Measurements from ENCODE around the gene RASA1.
"Not testable (repeated sequence)": the region's sequence is repeated elsewhere in the genome, so short reads cannot be mapped to it uniquely, and the experiment has no call there.

RASA1 gene

GRCh38 chr5:87287266-87287665 lies 19.6 kb downstream of the RASA1 start:
- not testable (repeated sequence) for FAIRE-seq

- FAIRE-seq: no peak
Measured at GRCh38 chr5:87298692-87299362, 31.1 kb downstream of the RASA1 start.

GRCh38 chr5:87300176-87300575 lies 32.5 kb downstream of the RASA1 start:
- no peak for FAIRE-seq

- FAIRE-seq: no peak
Measured at GRCh38 chr5:87300744-87301143, 33.1 kb downstream of the RASA1 start.

GRCh38 chr5:87302061-87302460 lies 34.4 kb downstream of the RASA1 start:
- FAIRE-seq: no peak

- no peak for FAIRE-seq
Measured at GRCh38 chr5:87303324-87303723, 35.6 kb downstream of the RASA1 start.

- not testable (repeated sequence) for FAIRE-seq
Measured at GRCh38 chr5:87306090-87306489, 38.4 kb downstream of the RASA1 start.

- no peak for FAIRE-seq
Measured at GRCh38 chr5:87307796-87308423, 40.2 kb downstream of the RASA1 start.

GRCh38 chr5:87311405-87312279 lies 44.0 kb downstream of the RASA1 start:
- FAIRE-seq: no peak

GRCh38 chr5:87313216-87313615 lies 45.5 kb downstream of the RASA1 start:
- no peak for FAIRE-seq

GRCh38 chr5:87319469-87319868 lies 51.8 kb downstream of the RASA1 start:
- FAIRE-seq: no peak

- no peak for FAIRE-seq
Measured at GRCh38 chr5:87321605-87322004, 53.9 kb downstream of the RASA1 start.

- no peak for FAIRE-seq
Measured at GRCh38 chr5:87322381-87322780, 54.7 kb downstream of the RASA1 start.

- FAIRE-seq: no peak
Measured at GRCh38 chr5:87327998-87328397, 60.3 kb downstream of the RASA1 start.

- FAIRE-seq: no peak
Measured at GRCh38 chr5:87329114-87329513, 61.4 kb downstream of the RASA1 start.

- no peak for FAIRE-seq
Measured at GRCh38 chr5:87339986-87340385, 72.3 kb downstream of the RASA1 start.

- FAIRE-seq: no peak
Measured at GRCh38 chr5:87340716-87341115, 73.0 kb downstream of the RASA1 start.

GRCh38 chr5:87347272-87347671 lies 79.6 kb downstream of the RASA1 start:
- FAIRE-seq: peak; percentile 86

- FAIRE-seq: no peak
Measured at GRCh38 chr5:87347841-87348240, 80.2 kb downstream of the RASA1 start.

- FAIRE-seq: no peak
Measured at GRCh38 chr5:87354496-87354895, 86.8 kb downstream of the RASA1 start.

- FAIRE-seq: no peak
Measured at GRCh38 chr5:87359106-87359505, 91.4 kb downstream of the RASA1 start.

- no peak for FAIRE-seq
Measured at GRCh38 chr5:87360132-87360531, 92.4 kb downstream of the RASA1 start.

GRCh38 chr5:87361031-87361445 lies 93.4 kb downstream of the RASA1 start:
- no peak for FAIRE-seq
